Measurements from ENCODE around the gene PHTF2. TPM values are rescaled to one million over a fixed set of nuclear protein-coding genes. Genes with fewer than 3 reads are reported as not detected.

PHTF2 gene
- total RNA-seq, 2 experiments from 2014 or later: 26.9 to 62.4 TPM

GRCh38 chr7:77831481-77831880 lies 32.9 kb downstream of the PHTF2 start:
- Histone ChIP-seq H3K27ac (ENCODE audit: low read depth, low read length, poor library complexity, severe bottlenecking) (peak overlapping the region; percentile 15), H2AFZ (ENCODE audit: low read length) (no peak overlapping the region), H3K4me3 (ENCODE audit: low read depth, low read length, poor library complexity, severe bottlenecking) (no peak overlapping the region), H3K9me2 (ENCODE audit: insufficient read depth, low read length) (no peaks in the 10 kb centered on the region), H3K36me3 (ENCODE audit: insufficient read depth, low read length) (peaks cover 31% of the 10 kb centered on the region), H4K20me1 (ENCODE audit: insufficient read depth, low read length) (0 out of 2 replicates have a peak, but pooled peaks cover 5% of the 10 kb centered on the region), H3K4me2 (ENCODE audit: low read length) (peak overlapping the region; percentile 3; the same call in 1 of the 2 replicates), H3K9me3 (ENCODE audit: low read length) (peaks cover 11% of the 10 kb centered on the region; the same call in 1 of the 2 replicates), H3K4me1 (ENCODE audit: insufficient read depth, low read length, poor library complexity, severe bottlenecking) (peaks cover 76% of the 10 kb centered on the region), H3K79me2 (ENCODE audit: insufficient read depth, low read depth, low read length) (peaks cover 98% of the 10 kb centered on the region)
- no TSS peak for BruUV-seq (replicated peaks)
- intact Hi-C loops (cut with micrococcal nuclease; ENCODE audit: unreplicated experiment): no loop called here
- POLR2A ChIA-PET: interaction anchor here (0.7 to 1.0 kb wide), 2 partner anchors 32 to 42 kb away, joined by 3 to 4 read pairs; no protein-coding TSS in a partner anchor
- DNase-seq (ENCODE audit: low spot score): no peak
- CTCF ChIA-PET (ENCODE audit: unreplicated experiment): no interaction called here
- TF ChIP-seq CTCF (conservative IDR thresholded peaks at IDR 0.05; ENCODE audit: low read length): no peak
- no peak for TF ChIP-seq EZH2phosphoT487 (IDR thresholded peaks at IDR 0.05; ENCODE audit: borderline replicate concordance, low read depth, low read length)

- peaks cover 71% of the 10 kb centered on the region for H3K4me1 ChIP-seq (ENCODE audit: insufficient read depth, low read length, poor library complexity, severe bottlenecking)
Observed at GRCh38 chr7:77831953-77832352, 33.4 kb downstream of the PHTF2 start.

More at GRCh38 chr7:77831953-77832352, 33.4 kb downstream of the PHTF2 start:
- H2AFZ ChIP-seq (ENCODE audit: low read length): no peak overlapping the region
- H3K4me2 ChIP-seq (ENCODE audit: low read length): no peak overlapping the region
- no peak overlapping the region for H3K27ac ChIP-seq (ENCODE audit: low read depth, low read length, poor library complexity, severe bottlenecking)
- BruUV-seq (replicated peaks): no TSS peak
- TF ChIP-seq CTCF (conservative IDR thresholded peaks at IDR 0.05; ENCODE audit: low read length) (no peak), EZH2phosphoT487 (IDR thresholded peaks at IDR 0.05; ENCODE audit: borderline replicate concordance, low read depth, low read length) (no peak)
- CTCF ChIA-PET (ENCODE audit: unreplicated experiment): no interaction called here
- POLR2A ChIA-PET: interaction anchor here (0.7 to 3.7 kb wide), 3 partner anchors 11 to 42 kb away, joined by 3 to 19 read pairs (median 4); no protein-coding TSS in a partner anchor
- H3K36me3 ChIP-seq (ENCODE audit: insufficient read depth, low read length): peaks cover 27% of the 10 kb centered on the region
- H3K9me2 ChIP-seq (ENCODE audit: insufficient read depth, low read length): no peaks in the 10 kb centered on the region
- H3K79me2 ChIP-seq (ENCODE audit: insufficient read depth, low read depth, low read length): peaks cover 98% of the 10 kb centered on the region
- no peak overlapping the region for H3K4me3 ChIP-seq (ENCODE audit: low read depth, low read length, poor library complexity, severe bottlenecking)
- peaks cover 6% of the 10 kb centered on the region; the same call in 1 of the 2 replicates for H3K9me3 ChIP-seq (ENCODE audit: low read length)
- 0 out of 2 replicates have a peak, but pooled peaks cover 5% of the 10 kb centered on the region for H4K20me1 ChIP-seq (ENCODE audit: insufficient read depth, low read length)
- no peak for DNase-seq (ENCODE audit: low spot score)
- intact Hi-C loops (cut with micrococcal nuclease; ENCODE audit: unreplicated experiment): no loop called here

All from OCI-LY7 (cell line).